Glomerular visceral epithelial cell (primary cell): Measurements from ENCODE around the gene PFDN4.

Experiments used
- DNase-seq: peaks from one replicate; pipeline ENCODE4 v3.0.0-alpha.2; 2016; ENCODE audit errors: extremely low spot score

PFDN4 gene

GRCh38 chr20:54207743-54208547 lies at the start of gene PFDN4:
Gene PFDN4, plus strand, starts transcription at chr20:54208087. Its CDS starts 14 bp downstream, at chr20:54208101.
- DNase-seq, result peak; percentile 90

GRCh38 chr20:54158226-54158625 lies 49.7 kb upstream of the PFDN4 start:
- DNase-seq, result no peak

- no peak for DNase-seq
Measured at GRCh38 chr20:54158856-54159418, 49.0 kb upstream of the PFDN4 start.

- no peak for DNase-seq
Measured at GRCh38 chr20:54160065-54161007, 47.6 kb upstream of the PFDN4 start.

- DNase-seq, result no peak
Measured at GRCh38 chr20:54161008-54161820, 46.7 kb upstream of the PFDN4 start.

GRCh38 chr20:54161821-54162149 lies 46.1 kb upstream of the PFDN4 start:
- DNase-seq, result no peak

GRCh38 chr20:54162378-54163009 lies 45.4 kb upstream of the PFDN4 start:
- DNase-seq, result no peak

- DNase-seq, result no peak
Measured at GRCh38 chr20:54163402-54163801, 44.5 kb upstream of the PFDN4 start.

GRCh38 chr20:54165014-54165413 lies 42.9 kb upstream of the PFDN4 start:
- DNase-seq, result no peak

GRCh38 chr20:54165803-54166202 lies 42.1 kb upstream of the PFDN4 start:
- DNase-seq, result no peak

- DNase-seq, result no peak
Measured at GRCh38 chr20:54166987-54167662, 40.8 kb upstream of the PFDN4 start.

- DNase-seq, result peak; percentile 75
Measured at GRCh38 chr20:54167909-54168872, 39.7 kb upstream of the PFDN4 start.

- DNase-seq, result no peak
Measured at GRCh38 chr20:54168961-54169862, 38.7 kb upstream of the PFDN4 start.

- DNase-seq, result no peak
Measured at GRCh38 chr20:54170026-54170471, 37.8 kb upstream of the PFDN4 start.

GRCh38 chr20:54170963-54171362 lies 36.9 kb upstream of the PFDN4 start:
- DNase-seq, result no peak

GRCh38 chr20:54172532-54172855 lies 35.4 kb upstream of the PFDN4 start:
- DNase-seq, result no peak

- DNase-seq, result peak; percentile 80
Measured at GRCh38 chr20:54172856-54173652, 34.8 kb upstream of the PFDN4 start.
